HepG2 (cell line): ENCODE results near the gene DAZL.

ENCODE experiments used
- CTCF ChIP-seq: sonication (generic); formaldehyde crosslinking; IDR thresholded peaks from 2 replicates; pipeline ENCODE4 v1.5.0; 2020; ENCODE audit warnings: mild to moderate bottlenecking, missing genetic modification reagents, moderate library complexity
- MYC ChIP-seq: sonication (generic); formaldehyde crosslinking; IDR thresholded peaks from 2 replicates; pipeline ENCODE4 v1.9.0; 2021; ENCODE audit warnings: missing genetic modification reagents, borderline replicate concordance
- POLR2A ChIP-seq, 2 experiments: IDR thresholded peaks; 2 replicates each; pipeline ENCODE4 v1.6.1; 2011; ENCODE audit warnings: low read depth in 2 of 2, low read length in 2 of 2, mild to moderate bottlenecking in 1 of 2, moderate library complexity in 1 of 2; ENCODE audit not compliant: insufficient read depth in 1 of 2
- ZNF451 ChIP-seq: sonication (generic); formaldehyde crosslinking; IDR thresholded peaks from 2 replicates; pipeline ENCODE4 v1.5.0; 2020; ENCODE audit warnings: mild to moderate bottlenecking, missing genetic modification reagents

- TF ChIP-seq MYC (CRISPR knock-in tag), result no peak
- no peak for TF ChIP-seq POLR2A (IDR thresholded peaks at IDR 0.05; ENCODE audit: insufficient read depth in 1 of 2, low read depth in 2 of 2, low read length in 2 of 2)
- no peak for TF ChIP-seq CTCF (CRISPR knock-in tag)
- TF ChIP-seq ZNF451 (CRISPR knock-in tag), result no peak
Observed at GRCh38 chr3:16616083-16616482, 10.9 kb upstream of the DAZL start.
